H1 (cell line): ENCODE results near the gene DYSF. TPM values are rescaled to one million over a fixed set of nuclear protein-coding genes. Genes with fewer than 3 reads are reported as not detected.

Experiments
- CTCF ChIA-PET: fragments of 300-600 bp; sonication (Branson Sonifier 250); formaldehyde crosslinking; loops from one replicate; lab custom pipeline; 2021; ENCODE audit not compliant: partially characterized antibody; lab: Charles Lee
- POLR2A ChIA-PET: fragments of 300-600 bp; sonication (Branson Sonifier 250); formaldehyde crosslinking; loops from one replicate; lab custom pipeline; 2021; ENCODE audit warnings: inconsistent platforms; ENCODE audit not compliant: partially characterized antibody; lab: Charles Lee
- DNase-seq, 2 experiments: peaks; one replicate each; pipeline versions ENCODE4 v3.0.0 to v3.0.0-alpha.2; 2010 to 2022; ENCODE audit warnings: low spot score in 2 of 2, low read depth in 1 of 2, mixed read lengths in 1 of 2
- FAIRE-seq: peaks from 2 replicates; lab custom pipeline; 2011; peaks lifted over from hg19 to GRCh38; lab: Jason Lieb, UNC
- H2AFZ ChIP-seq: 2 replicates; pipeline ENCODE4 v1.8.1; 2012; ENCODE audit warnings: low read length, inconsistent platforms
- H2AK5ac ChIP-seq: 2 replicates; pipeline ENCODE4 v1.6.1; 2013; ENCODE audit warnings: low read depth, low read length
- H2BK120ac ChIP-seq: replicated peaks from 2 replicates; pipeline ENCODE3; 2013; ENCODE audit warnings: low read depth, low read length, inconsistent platforms
- H2BK12ac ChIP-seq: 2 replicates; pipeline ENCODE4 v1.6.1; 2013; ENCODE audit warnings: low read depth, low read length
- H2BK15ac ChIP-seq: 2 replicates; pipeline ENCODE4 v1.6.1; 2013; ENCODE audit warnings: low read length
- H2BK20ac ChIP-seq: 2 replicates; pipeline ENCODE4 v1.6.1; 2013; ENCODE audit warnings: low read length
- H2BK5ac ChIP-seq: 2 replicates; pipeline ENCODE4 v1.6.1; 2013; ENCODE audit warnings: low read depth, low read length
- H3K14ac ChIP-seq: 2 replicates; pipeline ENCODE4 v1.6.1; 2013; ENCODE audit warnings: inconsistent platforms; ENCODE audit not compliant: insufficient read length
- H3K18ac ChIP-seq: 2 replicates; pipeline ENCODE4 v1.6.1; 2013; ENCODE audit warnings: low read length; ENCODE audit errors: extremely low read depth
- H3K23ac ChIP-seq: 2 replicates; pipeline ENCODE4 v1.6.1; 2013; ENCODE audit warnings: inconsistent platforms; ENCODE audit not compliant: insufficient read length
- H3K23me2 ChIP-seq: 2 replicates; pipeline ENCODE4 v1.6.1; 2013; ENCODE audit warnings: low read depth, low read length
- H3K27ac ChIP-seq: 2 replicates; pipeline ENCODE4 v1.6.1; 2011; ENCODE audit warnings: low read depth, low read length, inconsistent platforms
- H3K27me3 ChIP-seq, 4 experiments: replicated peaks in 1 of 4; 1 replicate in 1 of 4; 2 replicates in 3 of 4; pipeline versions ENCODE4 v1.6.1 to v1.8.1; 2011 to 2013; ENCODE audit warnings: low read length in 3 of 4, mild to moderate bottlenecking in 3 of 4, inconsistent platforms in 2 of 4, mixed read lengths in 2 of 4, moderate library complexity in 1 of 4; ENCODE audit not compliant: control insufficient read depth in 3 of 4, insufficient read depth in 3 of 4; ENCODE audit errors: extremely low read depth in 1 of 4
- H3K36me3 ChIP-seq, 4 experiments: 2 replicates each; pipeline versions ENCODE4 v1.6.1 to v1.8.1; 2011 to 2013; ENCODE audit warnings: mild to moderate bottlenecking in 4 of 4, low read length in 3 of 4, moderate library complexity in 2 of 4, control low read depth in 1 of 4, inconsistent platforms in 1 of 4; ENCODE audit not compliant: insufficient read depth in 4 of 4, control insufficient read depth in 2 of 4
- H3K4ac ChIP-seq: replicated peaks from 2 replicates; pipeline ENCODE3; 2013; ENCODE audit warnings: low read length, low read depth, mixed read lengths, inconsistent platforms; ENCODE audit not compliant: insufficient read length
- H3K4me1 ChIP-seq, 4 experiments: replicated peaks in 1 of 4; 1 replicate in 1 of 4; 2 replicates in 3 of 4; pipeline versions ENCODE4 v1.6.1 to v1.8.1; 2011 to 2013; ENCODE audit warnings: low read length in 3 of 4, inconsistent platforms in 2 of 4, mixed read lengths in 1 of 4; ENCODE audit not compliant: insufficient read depth in 4 of 4, control insufficient read depth in 3 of 4
- H3K4me2 ChIP-seq, 2 experiments: 2 replicates each; pipeline versions ENCODE4 v1.6.1 to v1.8.1; 2011 to 2013; ENCODE audit warnings: low read depth in 2 of 2, low read length in 2 of 2, control low read depth in 1 of 2, inconsistent platforms in 1 of 2, mild to moderate bottlenecking in 1 of 2; ENCODE audit not compliant: insufficient read depth in 1 of 2
- H3K4me3 ChIP-seq, 4 experiments: fragments of 200-600, 300-600 bp in 1 of 4; sonication (generic), shearing (Covaris generic), sonication (Bioruptor Twin) in 1 of 4; 2 replicates each; pipeline versions ENCODE4 v1.5.1 to v1.8.1; 2011 to 2016; ENCODE audit warnings: low read length in 4 of 4, low read depth in 3 of 4, control low read depth in 2 of 4, inconsistent platforms in 2 of 4, mild to moderate bottlenecking in 2 of 4, mixed read lengths in 1 of 4, moderate library complexity in 1 of 4; ENCODE audit not compliant: insufficient read depth in 2 of 4; ENCODE audit errors: extremely low read depth in 1 of 4
- H3K56ac ChIP-seq: replicated peaks from 2 replicates; pipeline ENCODE3; 2013; ENCODE audit warnings: low read depth, mild to moderate bottlenecking, mixed read lengths, low read length, inconsistent platforms; ENCODE audit not compliant: insufficient read length
- H3K79me1 ChIP-seq: 2 replicates; pipeline ENCODE4 v1.6.1; 2013; ENCODE audit warnings: low read depth, low read length, control low read depth
- H3K79me2 ChIP-seq, 2 experiments: 2 replicates each; pipeline versions ENCODE4 v1.6.1 to v1.8.1; 2012 to 2013; ENCODE audit warnings: low read length in 2 of 2, mild to moderate bottlenecking in 2 of 2, inconsistent platforms in 1 of 2; ENCODE audit not compliant: insufficient read depth in 2 of 2, control insufficient read depth in 1 of 2
- H3K9ac ChIP-seq, 4 experiments: replicated peaks in 1 of 4; 1 replicate in 1 of 4; 2 replicates in 3 of 4; pipeline versions ENCODE4 v1.6.1 to v1.8.1; 2011 to 2013; ENCODE audit warnings: low read depth in 3 of 4, low read length in 3 of 4, control low read depth in 2 of 4, mild to moderate bottlenecking in 2 of 4, moderate library complexity in 2 of 4, inconsistent platforms in 1 of 4; ENCODE audit errors: extremely low read depth in 1 of 4
- H3K9me3 ChIP-seq, 2 experiments: 2 replicates each; pipeline versions ENCODE4 v1.6.1 to v1.8.1; 2012 to 2013; ENCODE audit warnings: mild to moderate bottlenecking in 2 of 2, moderate library complexity in 2 of 2, control low read depth in 1 of 2, inconsistent platforms in 1 of 2, low read depth in 1 of 2, low read length in 1 of 2, mixed read lengths in 1 of 2; ENCODE audit not compliant: insufficient read depth in 2 of 2
- H4K20me1 ChIP-seq, 2 experiments: replicated peaks in 1 of 2; 2 replicates each; pipeline versions ENCODE3 to v1.8.1; 2011 to 2013; ENCODE audit warnings: inconsistent platforms in 2 of 2, low read length in 2 of 2, mild to moderate bottlenecking in 1 of 2; ENCODE audit not compliant: insufficient read depth in 2 of 2, control insufficient read depth in 1 of 2
- H4K5ac ChIP-seq: 2 replicates; pipeline ENCODE4 v1.6.1; 2013; ENCODE audit warnings: low read length, low read depth, mixed read lengths, inconsistent platforms; ENCODE audit not compliant: insufficient read length
- H4K8ac ChIP-seq: 2 replicates; pipeline ENCODE4 v1.8.0; 2013; ENCODE audit warnings: mild to moderate bottlenecking, moderate library complexity, low read length, inconsistent platforms; ENCODE audit not compliant: insufficient read depth; ENCODE audit errors: extremely low read depth
- H4K91ac ChIP-seq: replicated peaks from 2 replicates; pipeline ENCODE3; 2013; ENCODE audit warnings: low read length, mixed read lengths, inconsistent platforms; ENCODE audit not compliant: insufficient read length
- ASH2L ChIP-seq: fragments of 200-600, 300-600 bp; sonication (generic); IDR thresholded peaks from one replicate; pipeline ENCODE4 v1.7.1; 2017; ENCODE audit warnings: low read length
- HDAC2 ChIP-seq, 2 experiments: fragments of 300-600 bp in 1 of 2; sonication (generic) in 1 of 2; IDR thresholded peaks; 2 replicates each; pipeline ENCODE4 v1.6.1; 2011 to 2012; ENCODE audit warnings: low read depth in 2 of 2, low read length in 2 of 2, mild to moderate bottlenecking in 2 of 2, moderate library complexity in 2 of 2, borderline replicate concordance in 1 of 2, inconsistent platforms in 1 of 2
- KDM1A ChIP-seq: fragments of 200-600, 300-600 bp; sonication (generic); IDR thresholded peaks from 2 replicates; pipeline ENCODE4 v1.7.1; 2016; ENCODE audit warnings: mild to moderate bottlenecking, low read length, borderline replicate concordance
- PHF8 ChIP-seq: fragments of 200-600 bp; sonication (generic); conservative IDR thresholded peaks from 2 replicates; pipeline ENCODE4 v1.7.1; 2012; ENCODE audit warnings: low read depth, mild to moderate bottlenecking, inconsistent platforms, low read length, moderate library complexity
- RNF2 ChIP-seq: fragments of 200-900, 300-1000 bp; sonication (generic); IDR thresholded peaks from 2 replicates; pipeline ENCODE4 v1.7.1; 2016; ENCODE audit warnings: borderline replicate concordance, low read depth, mild to moderate bottlenecking, antibody characterized with exemption, low read length; ENCODE audit not compliant: poor library complexity, severe bottlenecking; ENCODE audit errors: missing control alignments
- SP4 ChIP-seq: IDR thresholded peaks from 2 replicates; pipeline ENCODE4 v1.6.1; 2012; ENCODE audit warnings: low read length, inconsistent platforms
- TEAD4 ChIP-seq: IDR thresholded peaks from 2 replicates; pipeline ENCODE4 v1.6.1; 2012; ENCODE audit warnings: low read depth, low read length, inconsistent platforms, mixed read lengths
- WGBS, 2 experiments: shearing (Covaris generic) in 1 of 2; methylation state at CpG; one replicate each; pipeline versions ENCODE4 v1.1.6 to v1.1.7; 2013 to 2015; ENCODE audit warnings: low lambda C conversion rate in 2 of 2, mixed read lengths in 2 of 2, inconsistent platforms in 1 of 2, low coverage in 1 of 2, missing lambda C conversion rate in 1 of 2; ENCODE audit not compliant: insufficient replicate concordance in 2 of 2, insufficient coverage in 1 of 2, insufficient read length in 1 of 2; ENCODE audit errors: extremely low coverage in 1 of 2, missing lambda C conversion rate in 1 of 2; 5-methylcytosine and 5-hydroxymethylcytosine counted together
- polyA plus RNA-seq, 7 experiments: library from polyadenylated mRNA; depleted of rRNA in 3 of 7; stranded (reverse) in 5 of 7; unstranded in 2 of 7; fragments of >200 nt in 5 of 7; fragments of 200-250 nt in 2 of 7; gene quantifications; 1 replicate in 5 of 7; 2 replicates in 1 of 7; 4 replicates in 1 of 7; pipeline versions ENCODE4 v1.2.1 to v1.2.3, GENCODE V29; 2011 to 2013; ENCODE audit warnings: missing spikeins in 2 of 7, mixed read lengths in 2 of 7
- total RNA-seq: library from RNA; stranded (reverse); fragmentation: NEBNext Ultra II Directional; extraction: Animal tissue kit (Norgen Biotek cat#: 25700); gene quantifications from 2 replicates; pipeline ENCODE4 v1.2.1, GENCODE V29; 2021
- TF ChIP-seq, protein P1 (sequence below): IDR thresholded peaks from 2 replicates; pipeline ENCODE4 v1.6.1; 2012; ENCODE audit warnings: low read length, inconsistent platforms

Gene DYSF
- total and polyA plus RNA-seq, 2 of the 8 experiments (the other 6 are each of a cell fraction or from before 2014, with no cell fraction given), result 5.8 to 7.1 TPM

GRCh38 chr2:71710367-71711132, 257.2 kb downstream of the DYSF start:
- H4K8ac ChIP-seq, result no peak overlapping the region
- H4K20me1 ChIP-seq, result no peaks in the 10 kb centered on the region
- CTCF ChIA-PET, result interaction anchor here (0.6 to 0.8 kb wide), 2 partner anchors 86 to 90 kb away, joined by 3 read pairs; no protein-coding TSS in a partner anchor
- no peak overlapping the region for H2BK5ac ChIP-seq
- no peak overlapping the region for H4K5ac ChIP-seq
- TF ChIP-seq RNF2 (no peak), HDAC2 (IDR thresholded peaks at IDR 0.05; ENCODE audit: borderline replicate concordance in 1 of 2, low read depth in 2 of 2, low read length in 2 of 2) (no peak), KDM1A (no peak), TEAD4 (no peak), PHF8 (no peak), SP4 (no peak), ASH2L (no peak)
- TF ChIP-seq, protein P1, sequence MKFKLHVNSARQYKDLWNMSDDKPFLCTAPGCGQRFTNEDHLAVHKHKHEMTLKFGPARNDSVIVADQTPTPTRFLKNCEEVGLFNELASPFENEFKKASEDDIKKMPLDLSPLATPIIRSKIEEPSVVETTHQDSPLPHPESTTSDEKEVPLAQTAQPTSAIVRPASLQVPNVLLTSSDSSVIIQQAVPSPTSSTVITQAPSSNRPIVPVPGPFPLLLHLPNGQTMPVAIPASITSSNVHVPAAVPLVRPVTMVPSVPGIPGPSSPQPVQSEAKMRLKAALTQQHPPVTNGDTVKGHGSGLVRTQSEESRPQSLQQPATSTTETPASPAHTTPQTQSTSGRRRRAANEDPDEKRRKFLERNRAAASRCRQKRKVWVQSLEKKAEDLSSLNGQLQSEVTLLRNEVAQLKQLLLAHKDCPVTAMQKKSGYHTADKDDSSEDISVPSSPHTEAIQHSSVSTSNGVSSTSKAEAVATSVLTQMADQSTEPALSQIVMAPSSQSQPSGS, result no peak
- TF ChIP-seq, all 59 proteins: peak for 0
- Histone ChIP-seq H3K79me1 (no peaks in the 10 kb centered on the region), H3K4me2 (no peak overlapping the region), H2AFZ (no peak overlapping the region), H3K9ac (no peak overlapping the region), H3K4me1 (no peaks in the 10 kb centered on the region), H3K23me2 (no peaks in the 10 kb centered on the region), H3K14ac (no peak overlapping the region), H3K23ac (no peak overlapping the region), H2BK20ac (no peak overlapping the region), H2BK12ac (no peak overlapping the region), H3K18ac (no peak overlapping the region), H3K9me3 (no peaks in the 10 kb centered on the region), H3K27me3 (no peaks in the 10 kb centered on the region), H2AK5ac (no peak overlapping the region), H3K4ac (no peak overlapping the region), H3K27ac (no peak overlapping the region), H3K56ac (no peak overlapping the region), H4K91ac (no peak overlapping the region), H2BK120ac (no peak overlapping the region), H2BK15ac (no peak overlapping the region), H3K4me3 (no peak overlapping the region), H3K36me3 (no peaks in the 10 kb centered on the region; a peak in 1 of 8 replicates), H3K79me2 (no peaks in the 10 kb centered on the region)
- WGBS, 2 experiments, result 89% methylated on average over 10 of the region's 10 CpGs; no CpG with 5 or more reads in 1 of the 2 experiments
- POLR2A ChIA-PET, result no interaction called here
- FAIRE-seq, result no peak
- DNase-seq, result no peak
